DOHH2 (cell line): Measurements from ENCODE around the gene ENTPD2.

Experiments used
- CTCF ChIP-seq: fragments of 200-600 bp; sonication (generic); IDR thresholded peaks from one replicate; pipeline ENCODE4 v1.5.1; 2014; ENCODE audit warnings: antibody characterized with exemption, mild to moderate bottlenecking, low read depth, low read length; ENCODE audit not compliant: poor library complexity, severe bottlenecking
- EZH2phosphoT487 ChIP-seq: fragments of 200-600 bp; sonication (generic); IDR thresholded peaks from 2 replicates; pipeline ENCODE4 v1.6.1; 2017; ENCODE audit warnings: borderline replicate concordance, mild to moderate bottlenecking, antibody characterized with exemption, low read length, moderate library complexity, mixed read lengths

DNA sequence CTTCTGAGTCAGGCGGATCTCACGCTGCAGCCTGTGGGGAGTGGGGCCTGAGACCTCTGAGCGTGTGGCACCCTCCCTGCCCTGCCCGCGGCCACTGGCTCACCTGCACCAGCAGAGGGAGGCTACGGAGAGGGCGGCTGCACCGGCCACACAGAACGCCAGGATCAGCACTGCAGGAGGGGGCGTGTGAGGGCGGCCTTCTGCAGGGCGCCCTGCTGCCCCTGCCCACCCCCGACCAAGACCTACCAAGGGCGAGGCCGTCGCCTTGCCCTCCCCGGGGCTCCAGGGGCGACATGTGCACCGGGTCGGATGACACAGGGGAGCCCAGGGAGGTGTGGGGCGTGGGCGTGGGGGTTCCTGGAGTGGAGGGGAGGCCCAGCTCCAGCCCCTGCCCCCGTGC lies 13.3 kb downstream of the ENTPD2 start:
- TF ChIP-seq CTCF (no peak), EZH2phosphoT487 (no peak)
